ENCODE results near the gene C17orf50.
"Not testable (repeated sequence)": the region's sequence is repeated elsewhere in the genome, so short reads cannot be mapped to it uniquely, and the experiment has no call there.

C17orf50 gene

DNA sequence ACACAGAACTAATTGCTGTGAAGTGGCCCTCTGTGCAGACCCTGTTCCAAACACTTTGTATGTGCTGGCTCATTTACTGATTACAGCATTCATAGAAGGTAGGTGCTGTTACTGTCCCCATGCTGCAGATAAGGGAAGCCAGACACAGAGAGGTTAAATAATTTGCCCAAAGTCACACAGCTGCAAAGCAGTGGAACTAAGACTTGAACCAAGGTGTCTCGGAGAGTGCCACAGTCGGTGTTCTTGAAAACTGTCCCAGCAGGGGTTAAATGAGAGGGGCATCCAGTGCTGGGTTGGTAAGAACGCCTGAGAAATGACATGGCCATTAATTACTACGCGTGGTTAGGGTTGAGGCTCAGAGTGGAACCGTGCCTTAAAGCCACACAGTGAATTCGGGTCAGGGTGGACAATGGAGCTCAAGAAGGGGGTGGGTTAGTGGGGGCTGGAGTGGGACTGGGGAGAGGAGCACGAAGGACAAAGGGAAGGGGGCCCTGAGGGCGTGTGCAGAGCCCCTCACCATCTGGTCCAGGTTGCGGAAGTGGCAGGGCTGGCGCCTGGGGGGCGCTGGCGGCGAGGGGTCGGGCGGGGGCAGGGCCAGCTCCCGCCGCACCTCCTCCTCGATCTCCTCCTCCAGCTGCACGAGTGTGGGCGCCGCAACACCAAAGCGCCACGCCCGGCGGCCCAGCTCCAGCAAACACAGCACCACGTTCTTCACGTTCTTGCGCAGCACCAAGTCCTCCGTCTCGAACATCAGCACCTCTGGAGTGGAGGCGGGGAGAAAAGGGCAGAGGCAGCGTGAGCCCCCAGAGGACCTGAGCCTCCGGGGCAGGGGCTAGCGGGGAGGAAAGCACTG lies 10.9 kb upstream of the C17orf50 start:
- TF ChIP-seq, protein P1, sequence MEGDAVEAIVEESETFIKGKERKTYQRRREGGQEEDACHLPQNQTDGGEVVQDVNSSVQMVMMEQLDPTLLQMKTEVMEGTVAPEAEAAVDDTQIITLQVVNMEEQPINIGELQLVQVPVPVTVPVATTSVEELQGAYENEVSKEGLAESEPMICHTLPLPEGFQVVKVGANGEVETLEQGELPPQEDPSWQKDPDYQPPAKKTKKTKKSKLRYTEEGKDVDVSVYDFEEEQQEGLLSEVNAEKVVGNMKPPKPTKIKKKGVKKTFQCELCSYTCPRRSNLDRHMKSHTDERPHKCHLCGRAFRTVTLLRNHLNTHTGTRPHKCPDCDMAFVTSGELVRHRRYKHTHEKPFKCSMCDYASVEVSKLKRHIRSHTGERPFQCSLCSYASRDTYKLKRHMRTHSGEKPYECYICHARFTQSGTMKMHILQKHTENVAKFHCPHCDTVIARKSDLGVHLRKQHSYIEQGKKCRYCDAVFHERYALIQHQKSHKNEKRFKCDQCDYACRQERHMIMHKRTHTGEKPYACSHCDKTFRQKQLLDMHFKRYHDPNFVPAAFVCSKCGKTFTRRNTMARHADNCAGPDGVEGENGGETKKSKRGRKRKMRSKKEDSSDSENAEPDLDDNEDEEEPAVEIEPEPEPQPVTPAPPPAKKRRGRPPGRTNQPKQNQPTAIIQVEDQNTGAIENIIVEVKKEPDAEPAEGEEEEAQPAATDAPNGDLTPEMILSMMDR (IDR thresholded peaks at IDR 0.05): no peak
- H3K4me1 ChIP-seq (ENCODE audit: control insufficient read depth in 1 of 2, insufficient read depth in 1 of 2, low read depth in 1 of 2, low read length in 1 of 2): no peaks in the 10 kb centered on the region
- H3K27ac ChIP-seq: no peak overlapping the region
- no peak overlapping the region for H3K4me3 ChIP-seq (ENCODE audit: low read depth in 1 of 2, low read length in 1 of 2)
- H3K9me3 ChIP-seq: no peaks in the 10 kb centered on the region
- no peaks in the 10 kb centered on the region for H3K36me3 ChIP-seq
- peaks cover 67% of the 10 kb centered on the region for H3K27me3 ChIP-seq

DNA sequence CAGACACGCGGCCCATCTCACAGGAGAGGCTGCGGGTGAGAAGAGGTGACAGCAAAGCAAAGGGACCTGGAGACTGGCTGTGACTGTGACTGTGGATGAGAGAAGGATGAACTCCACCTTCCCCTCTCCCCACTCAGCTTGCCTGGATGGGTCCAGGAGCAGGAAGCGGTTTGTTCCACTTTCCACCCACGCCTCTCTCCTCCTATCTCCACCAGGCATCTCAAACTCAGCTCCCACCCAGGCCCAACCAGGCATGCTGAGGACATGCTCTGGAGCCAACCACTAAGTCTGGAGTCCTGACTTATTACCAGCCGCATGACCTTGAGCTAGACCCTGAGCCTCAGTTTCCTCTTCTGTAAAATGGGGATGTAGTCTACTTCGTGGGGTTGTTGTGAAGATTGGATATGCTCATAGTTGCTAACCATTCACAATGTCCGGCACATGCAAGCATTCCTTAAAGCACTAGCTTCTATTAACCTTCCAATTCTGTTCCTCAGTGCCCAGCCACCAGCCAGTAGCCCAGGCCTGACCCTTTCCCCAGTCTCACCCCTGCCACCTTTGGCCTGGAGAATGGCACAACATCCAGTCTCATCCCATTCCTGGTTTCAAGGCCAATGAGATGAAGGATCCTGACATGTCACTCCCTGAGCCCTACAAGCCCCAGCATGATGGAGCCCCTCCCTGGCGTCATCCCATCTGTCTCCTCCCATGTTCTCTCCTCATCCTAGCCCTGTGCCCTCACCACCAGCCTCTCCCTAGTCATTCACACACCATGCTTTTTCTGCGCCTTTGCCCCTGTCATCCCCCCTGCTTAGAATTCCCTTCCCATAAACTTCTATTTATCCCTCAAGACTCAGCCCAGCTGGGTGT lies 9.9 kb upstream of the C17orf50 start:
- no peaks in the 10 kb centered on the region for H3K4me1 ChIP-seq (ENCODE audit: control insufficient read depth in 1 of 2, insufficient read depth in 1 of 2, low read depth in 1 of 2, low read length in 1 of 2)
- no peaks in the 10 kb centered on the region for H3K36me3 ChIP-seq
- H3K9me3 ChIP-seq: no peaks in the 10 kb centered on the region
- H3K27me3 ChIP-seq: peaks cover 67% of the 10 kb centered on the region
- TF ChIP-seq, protein P1 (IDR thresholded peaks at IDR 0.05): no peak
- H3K27ac ChIP-seq: no peak overlapping the region
- no peak overlapping the region for H3K4me3 ChIP-seq (ENCODE audit: low read depth in 1 of 2, low read length in 1 of 2)

DNA sequence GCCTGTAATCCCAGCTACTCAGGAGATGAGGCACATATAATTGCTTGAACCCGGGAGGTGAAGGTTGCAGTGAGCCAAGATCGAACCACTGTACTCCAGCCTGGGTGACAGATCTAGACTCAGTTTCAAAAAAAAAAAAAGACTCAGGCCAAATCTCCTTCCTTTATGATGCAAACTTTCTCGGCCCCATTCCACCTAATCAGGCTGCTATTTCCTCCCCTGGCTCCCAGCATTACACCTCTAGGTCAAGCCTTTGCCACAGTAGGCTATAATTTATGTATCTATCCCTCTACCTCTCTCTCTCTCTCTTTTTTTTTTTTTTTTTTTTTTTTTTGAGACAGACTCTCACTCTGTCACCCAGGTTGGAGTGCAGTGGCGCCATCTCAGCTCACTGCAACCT lies 9.1 kb upstream of the C17orf50 start:
- not testable (repeated sequence) for H3K36me3 ChIP-seq; H3K9me3 ChIP-seq; H3K27ac ChIP-seq; H3K4me1 ChIP-seq (ENCODE audit: control insufficient read depth in 1 of 2, insufficient read depth in 1 of 2, low read depth in 1 of 2, low read length in 1 of 2); H3K4me3 ChIP-seq (ENCODE audit: low read depth in 1 of 2, low read length in 1 of 2)
- peaks cover 67% of the 10 kb centered on the region for H3K27me3 ChIP-seq

DNA sequence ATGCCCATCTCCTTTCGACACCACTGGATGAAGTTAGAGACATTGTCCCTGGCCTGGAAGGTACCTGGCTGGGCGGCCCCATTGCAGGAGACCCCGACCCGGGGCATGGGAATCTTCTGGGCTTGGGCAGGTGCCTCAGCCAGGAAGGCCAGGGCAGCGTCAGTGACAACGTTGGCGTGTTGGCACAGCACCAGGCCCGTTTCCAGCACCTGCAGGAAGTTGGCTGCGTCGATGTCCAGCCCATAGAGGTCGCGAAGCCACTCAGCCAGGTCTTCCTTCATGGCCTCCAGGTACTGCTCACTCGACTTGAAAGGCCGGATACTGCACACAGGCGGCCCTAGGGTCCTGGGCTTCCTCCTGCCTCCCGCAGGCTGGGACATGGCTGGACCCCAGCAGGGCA lies 8.2 kb upstream of the C17orf50 start:
- H3K9me3 ChIP-seq: no peaks in the 10 kb centered on the region
- TF ChIP-seq, protein P1 (IDR thresholded peaks at IDR 0.05): no peak
- H3K4me1 ChIP-seq (ENCODE audit: control insufficient read depth in 1 of 2, insufficient read depth in 1 of 2, low read depth in 1 of 2, low read length in 1 of 2): no peaks in the 10 kb centered on the region
- no peak overlapping the region for H3K27ac ChIP-seq
- H3K27me3 ChIP-seq: peaks cover 67% of the 10 kb centered on the region
- no peaks in the 10 kb centered on the region for H3K36me3 ChIP-seq
- no peak overlapping the region for H3K4me3 ChIP-seq (ENCODE audit: low read depth in 1 of 2, low read length in 1 of 2)

GRCh38 chr17:35752945-35753764 lies 7.5 kb upstream of the C17orf50 start, which contains the start of gene GAS2L2:
Gene GAS2L2, minus strand, starts transcription at chr17:35753239. Its CDS starts 389 bp downstream, at chr17:35752850.
- Histone ChIP-seq H3K27me3 (peaks cover 61% of the 10 kb centered on the region), H3K36me3 (no peaks in the 10 kb centered on the region), H3K27ac (no peak within 1 kb of the TSS), H3K4me1 (ENCODE audit: control insufficient read depth in 1 of 2, insufficient read depth in 1 of 2, low read depth in 1 of 2, low read length in 1 of 2) (no peaks in the 10 kb centered on the region), H3K9me3 (no peaks in the 10 kb centered on the region), H3K4me3 (ENCODE audit: low read depth in 1 of 2, low read length in 1 of 2) (no peak within 1 kb of the TSS)
- TF ChIP-seq, protein P1 (IDR thresholded peaks at IDR 0.05): no peak

Data from neutrophil (primary cell).